ACC112 (cell line): ENCODE data around the gene CALHM1.

ENCODE experiments used
- H2AFZ ChIP-seq: fragments of 200-600 bp; sonication (generic); one replicate; pipeline ENCODE4 v1.6.0; 2017; ENCODE audit warnings: antibody characterized with exemption, low read length; ENCODE audit not compliant: unreplicated experiment
- H3K27ac ChIP-seq: fragments of 200-600 bp; sonication (generic); 2 replicates; pipeline ENCODE4 v1.5.1; 2014; ENCODE audit warnings: low read depth, mild to moderate bottlenecking, antibody characterized with exemption, low read length, moderate library complexity
- H3K27me3 ChIP-seq: fragments of 200-600 bp; sonication (generic); 2 replicates; pipeline ENCODE4 v1.6.1; 2014; ENCODE audit warnings: mild to moderate bottlenecking, antibody characterized with exemption, low read length, moderate library complexity, mixed read lengths; ENCODE audit not compliant: insufficient read depth
- H3K36me3 ChIP-seq: fragments of 200-600 bp; sonication (generic); 2 replicates; pipeline ENCODE4 v1.6.1; 2016; ENCODE audit warnings: mild to moderate bottlenecking, antibody characterized with exemption, low read length, moderate library complexity, mixed read lengths; ENCODE audit not compliant: insufficient read depth
- H3K4me1 ChIP-seq: fragments of 200-600 bp; sonication (generic); one replicate; pipeline ENCODE4 v1.6.1; 2016; ENCODE audit warnings: low read length, mixed read lengths; ENCODE audit not compliant: insufficient read depth, unreplicated experiment, control insufficient read depth
- H3K4me3 ChIP-seq: fragments of 200-600 bp; sonication (generic); 2 replicates; pipeline ENCODE4 v1.5.1; 2014; ENCODE audit warnings: mild to moderate bottlenecking, low read depth, low read length
- H3K79me2 ChIP-seq: fragments of 200-600 bp; sonication (generic); one replicate; pipeline ENCODE4 v1.6.0; 2016; ENCODE audit warnings: low read length; ENCODE audit not compliant: control insufficient read depth, unreplicated experiment, insufficient read depth

CALHM1 gene

DNA sequence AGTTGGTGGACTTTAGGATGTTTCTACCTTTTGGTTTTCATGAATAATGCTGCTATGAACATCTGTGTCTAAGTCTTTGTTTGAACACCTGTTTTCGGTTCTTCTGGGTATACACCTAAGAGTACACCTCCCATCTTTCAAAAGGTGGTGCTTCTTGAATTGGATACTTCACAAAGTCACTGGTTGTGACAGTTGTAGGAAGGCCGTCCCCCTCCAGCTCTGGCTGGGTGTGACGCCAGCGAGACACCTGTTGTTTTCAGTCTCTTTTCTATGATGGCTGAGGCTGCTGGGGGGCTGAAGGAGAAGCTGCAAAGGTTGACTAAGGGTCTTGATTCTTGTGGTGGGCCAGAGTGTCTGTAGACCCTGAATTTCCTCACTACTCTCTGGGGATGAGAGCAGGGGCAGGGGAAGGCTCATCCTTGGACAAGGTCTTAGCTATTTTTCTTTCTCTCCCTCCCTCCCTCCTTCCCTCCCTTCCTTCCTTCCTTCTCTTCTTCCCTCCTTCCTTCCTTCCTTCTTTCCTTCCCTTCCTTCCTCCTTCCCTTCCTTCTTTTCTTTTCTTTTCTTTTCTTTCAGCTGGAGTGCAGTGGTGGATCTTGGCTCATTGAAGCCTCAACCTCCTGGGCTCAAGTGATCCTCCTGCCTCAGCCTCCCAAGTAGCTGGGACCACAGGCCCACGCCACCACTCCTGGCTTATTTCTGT is 40.4 kb upstream of the CALHM1 start:
- H3K27ac ChIP-seq, result no peak overlapping the region
- peaks cover 68% of the 10 kb centered on the region for H3K27me3 ChIP-seq
- H2AFZ ChIP-seq, result no peak overlapping the region
- H3K36me3 ChIP-seq, result no peaks in the 10 kb centered on the region
- peaks cover 1% of the 10 kb centered on the region for H3K4me1 ChIP-seq
- H3K79me2 ChIP-seq, result no peaks in the 10 kb centered on the region
- H3K4me3 ChIP-seq, result no peak overlapping the region

GRCh38 chr10:103497161-103497915 is 38.6 kb upstream of the CALHM1 start:
- H3K27ac ChIP-seq, result no peak overlapping the region
- H2AFZ ChIP-seq, result no peak overlapping the region
- peaks cover 10% of the 10 kb centered on the region for H3K4me1 ChIP-seq
- peaks cover 72% of the 10 kb centered on the region for H3K27me3 ChIP-seq
- no peak overlapping the region for H3K4me3 ChIP-seq
- H3K36me3 ChIP-seq, result no peaks in the 10 kb centered on the region
- no peaks in the 10 kb centered on the region for H3K79me2 ChIP-seq

GRCh38 chr10:103495321-103495720 is 36.6 kb upstream of the CALHM1 start:
- no peaks in the 10 kb centered on the region for H3K79me2 ChIP-seq
- H2AFZ ChIP-seq, result no peak overlapping the region
- no peak overlapping the region for H3K4me3 ChIP-seq
- H3K4me1 ChIP-seq, result peaks cover 19% of the 10 kb centered on the region
- H3K27me3 ChIP-seq, result peaks cover 62% of the 10 kb centered on the region
- no peak overlapping the region for H3K27ac ChIP-seq
- H3K36me3 ChIP-seq, result no peaks in the 10 kb centered on the region

DNA sequence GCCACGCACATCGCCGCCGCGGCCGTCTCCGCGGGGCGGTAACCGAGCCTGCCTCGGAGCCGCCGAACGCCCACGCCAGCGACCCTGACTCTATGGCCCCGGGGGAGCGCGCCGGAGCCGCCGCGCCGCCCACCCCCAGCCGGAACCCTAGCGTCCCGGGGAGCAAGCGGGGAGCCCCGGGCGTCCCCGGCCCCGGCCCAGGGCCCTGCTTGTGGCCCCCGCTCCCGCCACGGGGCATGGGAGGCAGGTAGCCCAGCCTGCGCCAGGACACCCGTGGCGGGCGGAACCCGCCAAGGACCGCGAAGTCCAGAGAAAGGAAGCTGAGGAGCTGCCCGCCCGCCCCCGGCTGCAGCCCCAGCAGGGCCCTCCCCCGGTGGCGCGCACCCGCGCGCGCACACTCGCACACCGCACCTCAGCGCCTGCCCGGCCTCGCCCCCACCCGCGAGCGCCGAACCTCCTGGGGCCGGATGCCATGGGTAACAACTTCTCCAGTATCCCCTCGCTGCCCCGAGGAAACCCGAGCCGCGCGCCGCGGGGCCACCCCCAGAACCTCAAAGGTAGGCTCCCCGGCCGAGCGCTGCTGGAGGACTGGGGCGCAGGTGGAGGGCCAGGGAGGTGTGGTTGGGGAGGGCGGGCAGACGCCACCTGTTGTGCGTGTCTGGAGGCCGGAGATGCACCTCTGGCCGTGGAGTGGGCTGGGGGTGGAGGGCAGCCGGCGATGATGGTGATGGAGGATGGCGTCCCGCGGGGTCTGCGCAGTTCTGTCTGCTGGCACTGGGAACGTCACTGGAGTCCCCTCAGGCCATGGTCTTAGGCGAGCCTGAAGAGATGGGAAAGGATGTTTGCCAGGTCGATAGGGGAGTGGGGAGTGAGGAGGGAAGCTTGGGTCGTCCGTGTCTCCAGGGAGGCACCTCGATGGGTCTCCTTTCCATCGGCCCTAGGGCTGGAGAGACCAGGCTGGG is 35.5 kb upstream of the CALHM1 start:
- Histone ChIP-seq H3K4me1 (peaks cover 19% of the 10 kb centered on the region), H3K27ac (no peak overlapping the region), H3K27me3 (peaks cover 51% of the 10 kb centered on the region), H3K36me3 (no peaks in the 10 kb centered on the region), H2AFZ (no peak overlapping the region), H3K79me2 (no peaks in the 10 kb centered on the region), H3K4me3 (peak overlapping the region; percentile 77)

DNA sequence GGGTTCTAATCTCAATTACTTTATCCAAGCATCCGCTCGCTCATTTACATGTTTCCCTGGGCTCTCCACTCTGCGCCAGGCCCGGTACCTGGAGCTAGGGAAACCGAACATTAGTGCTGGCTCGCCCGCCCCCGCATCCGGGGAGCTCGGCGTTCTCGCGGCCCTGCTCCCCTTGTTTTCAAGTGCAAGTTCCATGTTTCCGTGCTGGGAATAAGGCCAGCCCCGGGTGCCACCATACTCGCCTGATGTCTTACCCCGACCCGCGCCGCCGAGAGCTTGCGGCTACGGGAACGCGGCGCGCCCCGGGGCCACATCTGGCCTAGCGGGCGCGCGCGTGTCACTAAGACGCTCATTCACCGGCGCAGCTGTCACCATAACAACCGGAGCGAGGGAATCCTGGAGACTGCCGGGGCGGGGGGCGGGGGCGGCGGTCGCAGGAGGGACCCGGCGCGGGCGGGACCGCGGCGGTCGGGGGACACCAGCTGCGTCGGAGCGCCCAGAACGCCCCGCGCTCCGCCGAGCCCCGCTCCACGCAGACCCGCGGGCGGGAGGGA is 34.7 kb upstream of the CALHM1 start, which contains the start of gene NEURL1:
Gene NEURL1, plus strand, starts transcription at position 344 of the 554 bp plus-strand sequence. CDS start 683 bp downstream, outside the sequence.
- Histone ChIP-seq H3K27ac (0 out of 2 replicates have a peak within 1 kb of the TSS, but pooled peaks have one; percentile 3), H2AFZ (peak within 1 kb of the TSS; percentile 32), H3K27me3 (peaks cover 43% of the 10 kb centered on the region), H3K4me3 (peak within 1 kb of the TSS; percentile 77), H3K79me2 (no peaks in the 10 kb centered on the region), H3K4me1 (peaks cover 19% of the 10 kb centered on the region), H3K36me3 (no peaks in the 10 kb centered on the region)

- Histone ChIP-seq H3K27ac (peak overlapping the region; percentile 3; the same call in 1 of the 2 replicates), H2AFZ (peak overlapping the region; percentile 32), H3K4me3 (peak overlapping the region; percentile 77; the same call in 1 of the 2 replicates)
Measured at GRCh38 chr10:103492655-103493261, 34.1 kb upstream of the CALHM1 start.

DNA sequence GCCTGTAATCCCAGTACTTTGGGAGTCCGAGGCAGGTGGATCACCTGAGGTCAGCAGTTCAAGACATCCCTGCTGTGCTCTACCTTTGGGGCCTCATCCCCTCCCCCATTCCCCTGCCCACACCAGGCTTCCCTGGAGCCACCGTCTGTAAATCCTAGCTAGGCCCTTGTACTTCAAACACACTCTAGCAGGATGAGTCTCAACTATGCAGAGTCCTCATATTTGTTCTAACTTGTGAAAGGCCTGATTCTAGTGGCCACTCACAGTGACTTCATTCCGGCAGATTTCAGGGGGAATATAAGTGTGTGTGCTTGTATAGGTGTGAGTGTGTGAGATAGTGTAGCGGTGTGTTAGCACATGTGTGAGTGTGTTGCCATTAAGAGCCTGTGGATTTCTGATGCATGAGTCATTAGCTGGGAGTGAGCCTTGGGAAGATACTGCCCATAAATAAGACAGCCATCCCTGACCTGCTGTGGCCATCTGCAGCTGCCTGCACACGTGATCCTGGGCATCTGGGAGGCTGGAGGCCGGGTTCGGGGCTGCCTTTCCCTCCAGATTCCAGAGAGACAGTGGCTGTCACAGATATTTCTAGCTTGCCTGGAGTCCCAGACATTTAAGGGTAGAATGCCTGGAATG is 33.1 kb upstream of the CALHM1 start:
- H3K27ac ChIP-seq, result peak overlapping the region; percentile 3; the same call in 1 of the 2 replicates
- peaks cover 31% of the 10 kb centered on the region for H3K27me3 ChIP-seq
- H3K4me1 ChIP-seq, result peaks cover 19% of the 10 kb centered on the region
- H3K79me2 ChIP-seq, result no peaks in the 10 kb centered on the region
- no peak overlapping the region for H2AFZ ChIP-seq
- H3K4me3 ChIP-seq, result no peak overlapping the region
- H3K36me3 ChIP-seq, result no peaks in the 10 kb centered on the region

More at GRCh38 chr10:103492655-103493261, 34.1 kb upstream of the CALHM1 start:
- Histone ChIP-seq H3K27me3 (peaks cover 41% of the 10 kb centered on the region), H3K4me1 (peaks cover 19% of the 10 kb centered on the region), H3K79me2 (no peaks in the 10 kb centered on the region), H3K36me3 (no peaks in the 10 kb centered on the region)

DNA sequence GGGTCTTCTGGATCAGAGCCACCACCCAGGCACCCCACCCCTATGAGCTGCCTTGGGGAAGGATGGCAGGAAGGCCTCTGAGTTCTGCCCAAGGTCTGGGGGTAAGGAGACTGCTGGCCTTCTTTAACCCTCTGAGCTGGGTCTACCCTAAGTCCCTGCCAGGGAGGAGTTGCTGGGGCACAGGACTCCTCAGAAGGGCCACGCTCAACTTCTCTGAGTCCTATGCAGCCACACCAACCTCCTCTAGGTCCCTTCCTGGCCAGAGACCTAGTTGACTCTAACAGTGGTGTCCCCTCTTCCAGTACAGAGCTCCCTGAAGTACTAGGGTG is 32.2 kb upstream of the CALHM1 start:
- no peak overlapping the region for H3K27ac ChIP-seq
- H3K79me2 ChIP-seq, result no peaks in the 10 kb centered on the region
- H3K27me3 ChIP-seq, result peaks cover 22% of the 10 kb centered on the region
- H2AFZ ChIP-seq, result no peak overlapping the region
- peaks cover 19% of the 10 kb centered on the region for H3K4me1 ChIP-seq
- no peaks in the 10 kb centered on the region for H3K36me3 ChIP-seq
- no peak overlapping the region for H3K4me3 ChIP-seq

GRCh38 chr10:103487410-103487708 is 28.7 kb upstream of the CALHM1 start:
- Histone ChIP-seq H3K79me2 (no peaks in the 10 kb centered on the region), H2AFZ (no peak overlapping the region), H3K4me1 (peaks cover 9% of the 10 kb centered on the region), H3K4me3 (no peak overlapping the region), H3K27me3 (no peaks in the 10 kb centered on the region), H3K27ac (no peak overlapping the region), H3K36me3 (no peaks in the 10 kb centered on the region)
